Hematopoietic multipotent progenitor cell treated with erythropoietin and hydrocortisone succinate and interleukin-3 and kit ligand, for 17 days (in vitro differentiated cells): Measurements from ENCODE around the gene SAMD8.
"Not testable (repeated sequence)": the region's sequence is repeated elsewhere in the genome, so short reads cannot be mapped to it uniquely, and the experiment has no call there.

Experiments
- DNase-seq: peaks from one replicate; pipeline ENCODE4 v3.0.0-alpha.2; 2015; ENCODE audit warnings: low spot score

Gene SAMD8

GRCh38 chr10:75140246-75140645 is 28.8 kb downstream of the SAMD8 start:
- no peak for DNase-seq

- no peak for DNase-seq
Observed at GRCh38 chr10:75143353-75143752, 31.9 kb downstream of the SAMD8 start.

- no peak for DNase-seq
Observed at GRCh38 chr10:75145590-75145989, 34.1 kb downstream of the SAMD8 start.

- DNase-seq = no peak
Observed at GRCh38 chr10:75146780-75147179, 35.3 kb downstream of the SAMD8 start.

- DNase-seq = no peak
Observed at GRCh38 chr10:75150656-75151055, 39.2 kb downstream of the SAMD8 start.

- DNase-seq = no peak
Observed at GRCh38 chr10:75159519-75159918, 48.1 kb downstream of the SAMD8 start.

- DNase-seq = no peak
Observed at GRCh38 chr10:75165684-75166622, 54.5 kb downstream of the SAMD8 start.

- no peak for DNase-seq
Observed at GRCh38 chr10:75166623-75166972, 55.1 kb downstream of the SAMD8 start.

GRCh38 chr10:75168275-75168674 is 56.8 kb downstream of the SAMD8 start:
- DNase-seq = no peak

- DNase-seq = no peak
Observed at GRCh38 chr10:75170215-75170614, 58.8 kb downstream of the SAMD8 start.

- no peak for DNase-seq
Observed at GRCh38 chr10:75175046-75175445, 63.6 kb downstream of the SAMD8 start.

GRCh38 chr10:75176046-75176445 is 64.6 kb downstream of the SAMD8 start:
- DNase-seq = no peak

GRCh38 chr10:75176736-75177135 is 65.3 kb downstream of the SAMD8 start:
- no peak for DNase-seq

- DNase-seq = no peak
Observed at GRCh38 chr10:75179657-75180177, 68.3 kb downstream of the SAMD8 start.

- DNase-seq = no peak
Observed at GRCh38 chr10:75180592-75180991, 69.1 kb downstream of the SAMD8 start.

- no peak for DNase-seq
Observed at GRCh38 chr10:75181073-75181472, 69.6 kb downstream of the SAMD8 start.

GRCh38 chr10:75186310-75186709 is 74.9 kb downstream of the SAMD8 start:
- no peak for DNase-seq

GRCh38 chr10:75187961-75188426 is 76.5 kb downstream of the SAMD8 start:
- peak; percentile 79 for DNase-seq

GRCh38 chr10:75188522-75188921 is 77.1 kb downstream of the SAMD8 start:
- not testable (repeated sequence) for DNase-seq

GRCh38 chr10:75189266-75190096 is 78.0 kb downstream of the SAMD8 start:
- DNase-seq = no peak

- peak; percentile 68 for DNase-seq
Observed at GRCh38 chr10:75191821-75192568, 80.5 kb downstream of the SAMD8 start.

GRCh38 chr10:75194625-75195024 is 83.2 kb downstream of the SAMD8 start:
- DNase-seq = not testable (repeated sequence)
